Breast epithelium (tissue), 4 donors: ENCODE results near the gene PTGES. TPM values are rescaled to one million over a fixed set of nuclear protein-coding genes. Genes with fewer than 3 reads are reported as not detected.
"Not testable (repeated sequence)": the region's sequence is repeated elsewhere in the genome, so short reads cannot be mapped to it uniquely, and the experiment has no call there.

Source experiments
- DNase-seq, 2 donors: peaks; one replicate each; pipeline ENCODE4 v3.0.0-alpha.2; 2019; ENCODE audit warnings: low spot score in 2 of 2
- H3K27ac ChIP-seq, 2 donors: fragments of 200-600 bp; sonication (generic) in 1 of 2; one replicate each; pipeline ENCODE4 v1.5.1; 2016 to 2019; ENCODE audit warnings: mild to moderate bottlenecking in 1 of 2
- H3K27me3 ChIP-seq, 2 donors: fragments of 200-600 bp; sonication (generic) in 1 of 2; one replicate each; pipeline versions ENCODE4 v1.5.1 to v1.6.0; 2017 to 2019; ENCODE audit warnings: control low read depth in 1 of 2, mild to moderate bottlenecking in 1 of 2
- H3K36me3 ChIP-seq: fragments of 200-600 bp; one replicate; pipeline ENCODE4 v1.5.1; 2019
- H3K4me1 ChIP-seq, 2 donors: fragments of 200-600 bp; sonication (generic); one replicate each; pipeline ENCODE4 v1.5.1; 2016 to 2019; ENCODE audit warnings: control low read depth in 1 of 2
- H3K4me3 ChIP-seq, 3 donors: fragments of 200-600 bp; sonication (generic); 1 replicate in 2 of 3; 2 replicates in 1 of 3; pipeline ENCODE4 v1.5.1; 2016 to 2019; ENCODE audit warnings: mild to moderate bottlenecking in 3 of 3, moderate library complexity in 2 of 3
- H3K9me3 ChIP-seq, 2 donors: fragments of 200-600 bp; sonication (generic) in 1 of 2; one replicate each; pipeline ENCODE4 v1.5.1; 2016 to 2019; ENCODE audit warnings: control low read depth in 1 of 2
- CTCF ChIP-seq, 3 donors: fragments of 450-650 bp; IDR thresholded peaks; one replicate each; pipeline ENCODE4 v1.5.1; 2016 to 2017; ENCODE audit warnings: antibody characterized with exemption in 3 of 3, mild to moderate bottlenecking in 3 of 3, moderate library complexity in 3 of 3
- POLR2A ChIP-seq: fragments of 450-650 bp; IDR thresholded peaks from one replicate; pipeline ENCODE4 v1.6.1; 2016; ENCODE audit warnings: antibody characterized with exemption, mild to moderate bottlenecking, moderate library complexity
- POLR2AphosphoS5 ChIP-seq, 3 donors: sonication (generic); formaldehyde crosslinking; IDR thresholded peaks; one replicate each; pipeline ENCODE4 v1.6.1; 2017; ENCODE audit warnings: antibody characterized with exemption in 3 of 3
- intact Hi-C: fragments of 100-400 bp; cut with DNase I; formaldehyde crosslinking; loops from one replicate; pipeline ENCODE4 v1.15.1; 2023; ENCODE audit warnings: low total_unique reads
- total RNA-seq, 3 donors: library from RNA; depleted of rRNA; stranded (reverse); fragments of >200 nt; gene quantifications; one replicate each; pipeline ENCODE4 v1.1.0, GENCODE V29; 2016

The PTGES gene
- total RNA-seq, 3 donors from 2014 or later, result 21.8 to 36.7 (median 25.3) TPM

GRCh38 chr9:129776566-129776937 is 23.7 kb upstream of the PTGES start:
- intact Hi-C loops, result no loop called here
- DNase-seq, result no peak
- peaks cover 7 to 8% of the 10 kb centered on the region in 2 donors for H3K4me1 ChIP-seq
- H3K4me3 ChIP-seq, result peak overlapping the region; percentile 1 to 48 (median 21)
- peak overlapping the region; percentile 90 to 93 for H3K27ac ChIP-seq
- H3K27me3 ChIP-seq, result no peaks in the 10 kb centered on the region
- no peaks in the 10 kb centered on the region for H3K9me3 ChIP-seq
- H3K36me3 ChIP-seq, result no peaks in the 10 kb centered on the region
- TF ChIP-seq CTCF (IDR thresholded peaks at IDR 0.05) (no peak), POLR2A (no peak), POLR2AphosphoS5 (IDR thresholded peaks at IDR 0.05) (no peak)

GRCh38 chr9:129776096-129776495 is 23.3 kb upstream of the PTGES start:
- H3K36me3 ChIP-seq, H3K4me1 ChIP-seq, intact Hi-C loops, H3K9me3 ChIP-seq, H3K4me3 ChIP-seq, DNase-seq, H3K27me3 ChIP-seq: not testable (repeated sequence)
- H3K27ac ChIP-seq, result peak overlapping the region; percentile 90 to 93

- H3K9me3 ChIP-seq, result no peaks in the 10 kb centered on the region
- intact Hi-C loops, result no loop called here
- H3K4me3 ChIP-seq, result no peak overlapping the region
- H3K36me3 ChIP-seq, result no peaks in the 10 kb centered on the region
- peaks cover 7 to 8% of the 10 kb centered on the region in 2 donors for H3K4me1 ChIP-seq
- H3K27ac ChIP-seq, result peak overlapping the region; percentile 4 to 69
- TF ChIP-seq POLR2A, result no peak
- TF ChIP-seq CTCF (IDR thresholded peaks at IDR 0.05), result no peak
- no peak for TF ChIP-seq POLR2AphosphoS5 (IDR thresholded peaks at IDR 0.05)
- DNase-seq, result no peak
- H3K27me3 ChIP-seq, result no peaks in the 10 kb centered on the region
Measured at GRCh38 chr9:129775448-129775798, 22.6 kb upstream of the PTGES start.

GRCh38 chr9:129774791-129775447 is 22.1 kb upstream of the PTGES start:
- TF ChIP-seq CTCF (IDR thresholded peaks at IDR 0.05) (no peak), POLR2AphosphoS5 (IDR thresholded peaks at IDR 0.05) (no peak)
- H3K27me3 ChIP-seq, result no peaks in the 10 kb centered on the region
- peak overlapping the region; percentile 4 to 69 for H3K27ac ChIP-seq
- no peak for DNase-seq
- intact Hi-C loops, result no loop called here
- no peaks in the 10 kb centered on the region for H3K36me3 ChIP-seq
- peaks cover 7 to 8% of the 10 kb centered on the region in 2 donors for H3K4me1 ChIP-seq
- no peak overlapping the region for H3K4me3 ChIP-seq
- no peaks in the 10 kb centered on the region for H3K9me3 ChIP-seq

GRCh38 chr9:129773262-129774048 is 20.6 kb upstream of the PTGES start:
- intact Hi-C loops, result no loop called here
- TF ChIP-seq POLR2A (no peak), CTCF (IDR thresholded peaks at IDR 0.05) (no peak), POLR2AphosphoS5 (IDR thresholded peaks at IDR 0.05) (peak; percentile 37 to 61 (median 42))
- DNase-seq, result peak; percentile 71 to 82

More at GRCh38 chr9:129773262-129774048, 20.6 kb upstream of the PTGES start:
- peak overlapping the region; percentile 81 to 82 for H3K27ac ChIP-seq
- H3K27me3 ChIP-seq, result no peaks in the 10 kb centered on the region
- H3K4me3 ChIP-seq, result no peak overlapping the region
- no peaks in the 10 kb centered on the region for H3K9me3 ChIP-seq
- H3K36me3 ChIP-seq, result no peaks in the 10 kb centered on the region
- peaks cover 7 to 8% of the 10 kb centered on the region in 2 donors for H3K4me1 ChIP-seq
